MCF 10A (cell line): ENCODE results near the gene FAM181A. TPM values are rescaled to one million over a fixed set of nuclear protein-coding genes. Genes with fewer than 3 reads are reported as not detected.

Source experiments
- BruUV-seq: library from RNA; stranded (reverse); fragments of 400-500 nt; replicated peaks from 2 replicates; lab custom pipeline; 2021; lab: Mats Ljungman, UMichigan
- CTCF ChIA-PET: fragments of 300-600 bp; sonication (Branson Sonifier 250); formaldehyde crosslinking; extraction: SDS; loops from one replicate; lab custom pipeline; 2021; ENCODE audit warnings: antibody characterized with exemption, inconsistent platforms; lab: Yijun Ruan, JAX
- POLR2A ChIA-PET: fragments of 300-600, 350-650 bp; sonication (Branson Sonifier 250); formaldehyde crosslinking; extraction: SDS; loops from one replicate; lab custom pipeline; 2020; ENCODE audit warnings: antibody characterized with exemption, inconsistent platforms; lab: Yijun Ruan, JAX
- DNase-seq: peaks from one replicate; pipeline ENCODE4 v3.0.0-alpha.2; 2018; ENCODE audit not compliant: unreplicated experiment
- H3K27ac Mint-ChIP-seq: one replicate; pipeline ENCODE4 v1.8.0; 2022; ENCODE audit warnings: mild to moderate bottlenecking, low read depth, mixed read lengths; ENCODE audit not compliant: unreplicated experiment
- H3K27me3 Mint-ChIP-seq: one replicate; pipeline ENCODE4 v1.8.0; 2022; ENCODE audit warnings: mixed read lengths; ENCODE audit not compliant: insufficient read depth, unreplicated experiment
- H3K36me3 Mint-ChIP-seq: one replicate; pipeline ENCODE4 v1.8.0; 2022; ENCODE audit warnings: mild to moderate bottlenecking, moderate library complexity, mixed read lengths; ENCODE audit not compliant: insufficient read depth, unreplicated experiment
- H3K4me1 Mint-ChIP-seq: one replicate; pipeline ENCODE4 v1.8.0; 2022; ENCODE audit warnings: mixed read lengths; ENCODE audit not compliant: insufficient read depth, unreplicated experiment
- H3K4me3 Mint-ChIP-seq: one replicate; pipeline ENCODE4 v1.8.0; 2022; ENCODE audit warnings: mild to moderate bottlenecking, moderate library complexity, mixed read lengths; ENCODE audit not compliant: unreplicated experiment
- H3K9me3 Mint-ChIP-seq: one replicate; pipeline ENCODE4 v1.8.0; 2022; ENCODE audit warnings: mixed read lengths; ENCODE audit not compliant: unreplicated experiment
- CTCF ChIP-seq: fragments of 200-600 bp; IDR thresholded peaks from one replicate; pipeline ENCODE4 v1.8.0; 2022; ENCODE audit warnings: antibody characterized with exemption, mild to moderate bottlenecking; ENCODE audit not compliant: unreplicated experiment
- intact Hi-C: fragments of 100-400 bp; cut with micrococcal nuclease; formaldehyde crosslinking; loops from 2 replicates; pipeline ENCODE4 v1.14.1; 2022
- total RNA-seq: library from RNA; stranded (reverse); gene quantifications from 2 replicates; pipeline ENCODE4 v1.2.3, GENCODE V29; 2022

The FAM181A gene
- total RNA-seq, 1 experiment from 2014 or later = not detected

GRCh38 chr14:93974833-93975232, 47.7 kb downstream of the FAM181A start:
- intact Hi-C loops = no loop called here
- Mint-ChIP-seq H3K4me1 (no peaks in the 10 kb centered on the region), H3K27ac (no peak overlapping the region), H3K27me3 (peaks cover 23% of the 10 kb centered on the region), H3K4me3 (no peak overlapping the region), H3K9me3 (no peaks in the 10 kb centered on the region), H3K36me3 (no peaks in the 10 kb centered on the region)
- no TSS peak for BruUV-seq
- POLR2A ChIA-PET = no interaction called here
- CTCF ChIA-PET = no interaction called here
- TF ChIP-seq CTCF = no peak
- no peak for DNase-seq

- no peaks in the 10 kb centered on the region for H3K9me3 Mint-ChIP-seq
- CTCF ChIA-PET = interaction anchor here (0.6 kb wide), 1 partner anchor 511 kb away, joined by 3 read pairs; no protein-coding TSS in a partner anchor
- no peak overlapping the region for H3K27ac Mint-ChIP-seq
- H3K27me3 Mint-ChIP-seq = peaks cover 23% of the 10 kb centered on the region
- no peaks in the 10 kb centered on the region for H3K36me3 Mint-ChIP-seq
- TF ChIP-seq CTCF = no peak
- H3K4me3 Mint-ChIP-seq = no peak overlapping the region
- intact Hi-C loops = no loop called here
- no TSS peak for BruUV-seq
- DNase-seq = no peak
- H3K4me1 Mint-ChIP-seq = no peaks in the 10 kb centered on the region
- POLR2A ChIA-PET = interaction anchor here (0.9 kb wide), 1 partner anchor 14 kb away, joined by 7 read pairs; no protein-coding TSS in a partner anchor
Observed at GRCh38 chr14:93975791-93976476, 48.8 kb downstream of the FAM181A start.

- no peak for DNase-seq
- intact Hi-C loops = no loop called here
- H3K36me3 Mint-ChIP-seq = no peaks in the 10 kb centered on the region
- H3K4me1 Mint-ChIP-seq = no peaks in the 10 kb centered on the region
- no peak within 1 kb of the TSS for H3K27ac Mint-ChIP-seq
- H3K4me3 Mint-ChIP-seq = no peak within 1 kb of the TSS
- TF ChIP-seq CTCF = no peak
- no peaks in the 10 kb centered on the region for H3K9me3 Mint-ChIP-seq
- H3K27me3 Mint-ChIP-seq = peaks cover 23% of the 10 kb centered on the region
- no TSS peak for BruUV-seq
- ChIA-PET CTCF (no interaction called here), POLR2A (interaction anchor here (0.9 kb wide), 1 partner anchor 14 kb away, joined by 7 read pairs; no protein-coding TSS in a partner anchor)
Observed at GRCh38 chr14:93976477-93977057, 49.4 kb downstream of the FAM181A start, which contains the start of gene ASB2. TSS of gene ASB2 (minus strand) at chr14:93976570. CDS start at chr14:93964539, 12,031 bp downstream.

- Mint-ChIP-seq H3K27ac (no peak overlapping the region), H3K36me3 (no peaks in the 10 kb centered on the region), H3K9me3 (no peaks in the 10 kb centered on the region), H3K4me3 (no peak overlapping the region), H3K4me1 (no peaks in the 10 kb centered on the region), H3K27me3 (peaks cover 23% of the 10 kb centered on the region)
- DNase-seq = no peak
- no peak for TF ChIP-seq CTCF
- ChIA-PET CTCF (interaction anchor here (0.9 kb wide), 1 partner anchor 70 kb away, joined by 3 read pairs; no protein-coding TSS in a partner anchor), POLR2A (interaction anchor here (0.9 kb wide), 1 partner anchor 13 kb away, joined by 7 read pairs; no protein-coding TSS in a partner anchor)
- intact Hi-C loops = no loop called here
- BruUV-seq = no TSS peak
Observed at GRCh38 chr14:93977171-93977570, 50.0 kb downstream of the FAM181A start.
